Limb (tissue), 2 donors: ENCODE measurements around the gene UBAP1L.

Experiments
- DNase-seq, 2 donors: peaks; one replicate each; pipeline ENCODE4 v3.0.0-alpha.2; 2016; ENCODE audit errors: extremely low spot score in 2 of 2

UBAP1L gene

GRCh38 chr15:65066635-65067316, 48.2 kb downstream of the UBAP1L start:
- peak in 1 of 2 donors; percentile 67 for DNase-seq

- DNase-seq: no peak
These were observed 48.9 kb downstream of the UBAP1L start for GRCh38 chr15:65066001-65066634.

- no peak for DNase-seq
These were observed 52.3 kb downstream of the UBAP1L start for GRCh38 chr15:65062726-65063125.

GRCh38 chr15:65062061-65062460, 52.9 kb downstream of the UBAP1L start:
- DNase-seq: no peak

GRCh38 chr15:65060641-65061397, 54.2 kb downstream of the UBAP1L start:
- no peak for DNase-seq

- DNase-seq: no peak
These were observed 54.9 kb downstream of the UBAP1L start for GRCh38 chr15:65059931-65060596.

- no peak for DNase-seq
These were observed 55.6 kb downstream of the UBAP1L start for GRCh38 chr15:65059369-65059750.

- no peak for DNase-seq
These were observed 56.3 kb downstream of the UBAP1L start for GRCh38 chr15:65058394-65059368.

GRCh38 chr15:65057549-65057940, 57.5 kb downstream of the UBAP1L start:
- DNase-seq: no peak

GRCh38 chr15:65056868-65057548, 58.0 kb downstream of the UBAP1L start:
- no peak for DNase-seq

GRCh38 chr15:65056106-65056505, 58.9 kb downstream of the UBAP1L start:
- DNase-seq: no peak

- no peak for DNase-seq
These were observed 59.7 kb downstream of the UBAP1L start for GRCh38 chr15:65055201-65055870.

GRCh38 chr15:65054333-65055200, 60.4 kb downstream of the UBAP1L start:
- DNase-seq: peak; percentile 63 to 87

GRCh38 chr15:65052956-65053355, 62.0 kb downstream of the UBAP1L start:
- DNase-seq: no peak

GRCh38 chr15:65051266-65051665, 63.7 kb downstream of the UBAP1L start:
- no peak for DNase-seq

GRCh38 chr15:65050270-65050669, 64.7 kb downstream of the UBAP1L start:
- no peak for DNase-seq

- peak; percentile 79 to 93 for DNase-seq
These were observed 65.6 kb downstream of the UBAP1L start for GRCh38 chr15:65049418-65049840.

- DNase-seq: no peak
These were observed 66.8 kb downstream of the UBAP1L start for GRCh38 chr15:65048241-65048640.
